Smooth muscle cell (in vitro differentiated cells): ENCODE results near the gene NCAM1. TPM values are rescaled to one million over a fixed set of nuclear protein-coding genes. Genes with fewer than 3 reads are reported as not detected.

ENCODE experiments used
- DNase-seq: peaks from one replicate; lab custom pipeline; 2025; ENCODE audit not compliant: unreplicated experiment; lab: John Stamatoyannopoulos, UW
- H2AFZ ChIP-seq: fragments of 200-600 bp; sonication (generic); 2 replicates; pipeline ENCODE4 v1.6.0; 2016; ENCODE audit warnings: antibody characterized with exemption, low read depth, mild to moderate bottlenecking
- H3F3A ChIP-seq: fragments of 200-600 bp; sonication (generic); 2 replicates; pipeline ENCODE4 v1.6.0; 2017; ENCODE audit warnings: antibody characterized with exemption, low read depth
- H3K27ac ChIP-seq: fragments of 200-600 bp; sonication (generic); 2 replicates; pipeline ENCODE4 v1.5.1; 2016; ENCODE audit warnings: low read depth, mild to moderate bottlenecking
- H3K27me3 ChIP-seq: fragments of 200-600 bp; sonication (generic); 2 replicates; pipeline ENCODE4 v1.6.1; 2016; ENCODE audit warnings: low read depth, mild to moderate bottlenecking
- H3K36me3 ChIP-seq: fragments of 200-600 bp; sonication (generic); 2 replicates; pipeline ENCODE4 v1.5.1; 2016; ENCODE audit warnings: low read depth
- H3K4me1 ChIP-seq: fragments of 200-600 bp; sonication (generic); 2 replicates; pipeline ENCODE4 v1.5.1; 2016; ENCODE audit warnings: low read depth
- H3K4me2 ChIP-seq: fragments of 200-600 bp; sonication (generic); 2 replicates; pipeline ENCODE4 v1.6.0; 2016; ENCODE audit warnings: mild to moderate bottlenecking
- H3K4me3 ChIP-seq: fragments of 200-600 bp; sonication (generic); 2 replicates; pipeline ENCODE4 v1.5.1; 2016; ENCODE audit warnings: mild to moderate bottlenecking
- H3K79me2 ChIP-seq: fragments of 200-600 bp; sonication (generic); 2 replicates; pipeline ENCODE4 v1.6.0; 2016; ENCODE audit warnings: low read depth, mild to moderate bottlenecking
- H3K9ac ChIP-seq: fragments of 200-600 bp; sonication (generic); 2 replicates; pipeline ENCODE4 v1.6.0; 2016; ENCODE audit warnings: low read depth
- H3K9me3 ChIP-seq: fragments of 200-600 bp; sonication (generic); replicated peaks from 2 replicates; pipeline ENCODE4 v1.5.1; 2016; ENCODE audit warnings: low read depth
- H4K20me1 ChIP-seq: fragments of 200-600 bp; sonication (generic); 2 replicates; pipeline ENCODE4 v1.6.0; 2016; ENCODE audit warnings: low read depth
- CTCF ChIP-seq: fragments of 200-600 bp; sonication (generic); IDR thresholded peaks from 2 replicates; pipeline ENCODE4 v1.5.1; 2017; ENCODE audit warnings: borderline replicate concordance, mild to moderate bottlenecking, antibody characterized with exemption; ENCODE audit not compliant: insufficient read depth, poor library complexity, severe bottlenecking
- WGBS: methylation state at CpG from one replicate; pipeline ENCODE4 v1.1.7; 2016; ENCODE audit warnings: low lambda C conversion rate; 5-methylcytosine and 5-hydroxymethylcytosine counted together
- polyA plus RNA-seq: library from polyadenylated mRNA; unstranded; fragments of >200 nt; fragmentation: Nextera tagmentation; extraction: Ambion mirVana; gene quantifications from 2 replicates; pipeline ENCODE4 v1.2.1, GENCODE V29; 2016
- total RNA-seq: library from RNA; depleted of rRNA; stranded (reverse); fragments of >200 nt; gene quantifications from 2 replicates; pipeline ENCODE4 v1.2.3, GENCODE V29; 2014

The NCAM1 gene
- total and polyA plus RNA-seq, 2 experiments from 2014 or later = 8.1 to 12.0 TPM

DNA sequence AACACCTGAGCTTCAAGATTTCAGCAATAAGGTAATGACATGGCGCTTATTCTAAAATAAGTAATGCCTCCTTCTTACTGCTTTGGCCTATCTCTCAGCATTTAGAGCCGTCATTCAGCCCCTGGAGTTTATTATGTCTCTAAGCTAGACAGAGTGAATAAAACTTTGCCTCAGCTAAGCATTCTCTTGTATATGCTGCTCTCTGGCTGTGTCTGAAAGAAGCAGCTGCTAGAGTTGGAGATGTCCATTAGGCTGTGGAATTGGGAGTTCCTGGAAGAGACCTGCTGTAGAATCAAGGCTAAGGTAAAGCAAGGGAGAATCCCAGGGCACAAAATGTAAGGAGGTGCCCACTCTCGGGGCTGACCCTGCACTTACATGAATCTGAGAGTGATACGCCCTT, 317.7 kb downstream of the NCAM1 start:
- no peak overlapping the region for H2AFZ ChIP-seq
- 82% methylated on average over 4 of the region's 4 CpGs for WGBS
- peak; percentile 12 for TF ChIP-seq CTCF

DNA sequence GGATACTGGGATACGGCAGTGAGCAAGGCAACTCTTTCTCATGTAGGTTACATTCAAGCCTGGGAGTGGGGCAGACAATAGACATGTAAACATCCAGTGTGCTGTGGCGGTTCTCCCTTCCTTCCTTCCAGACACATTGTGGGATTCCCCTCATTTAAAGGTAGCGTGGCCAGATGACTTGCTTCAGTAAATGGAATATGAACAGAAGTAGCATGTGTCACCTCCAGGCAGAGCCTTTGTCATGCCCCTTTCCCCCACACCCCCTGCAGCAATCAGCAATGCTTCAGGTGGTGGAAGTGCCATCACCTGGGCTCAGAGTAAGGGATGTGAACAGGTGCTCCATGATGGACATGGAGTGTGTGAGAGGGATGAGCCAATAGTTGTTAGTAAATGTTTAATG, 318.4 kb downstream of the NCAM1 start:
- DNase-seq = no peak
- H3K4me2 ChIP-seq = no peak overlapping the region
- no peak overlapping the region for H2AFZ ChIP-seq
- H3K79me2 ChIP-seq = no peaks in the 10 kb centered on the region
- TF ChIP-seq CTCF = no peak
- no peak overlapping the region for H3K27ac ChIP-seq
- H3K4me1 ChIP-seq = no peaks in the 10 kb centered on the region
- H3K9ac ChIP-seq = no peak overlapping the region
- WGBS = 92% methylated on average over 3 of the region's 3 CpGs
- no peaks in the 10 kb centered on the region for H3F3A ChIP-seq
- no peaks in the 10 kb centered on the region for H3K9me3 ChIP-seq
- no peaks in the 10 kb centered on the region for H4K20me1 ChIP-seq
- no peaks in the 10 kb centered on the region for H3K36me3 ChIP-seq
- H3K27me3 ChIP-seq = no peaks in the 10 kb centered on the region
- H3K4me3 ChIP-seq = no peak overlapping the region

More for the DNA sequence above, 317.7 kb downstream of the NCAM1 start:
- Histone ChIP-seq H3K27ac (no peak overlapping the region), H3K4me1 (no peaks in the 10 kb centered on the region), H3K36me3 (no peaks in the 10 kb centered on the region), H3K9me3 (no peaks in the 10 kb centered on the region), H3K9ac (no peak overlapping the region), H3K4me2 (no peak overlapping the region), H3K4me3 (no peak overlapping the region), H4K20me1 (no peaks in the 10 kb centered on the region), H3K79me2 (no peaks in the 10 kb centered on the region), H3F3A (no peaks in the 10 kb centered on the region), H3K27me3 (no peaks in the 10 kb centered on the region)
- DNase-seq = no peak

DNA sequence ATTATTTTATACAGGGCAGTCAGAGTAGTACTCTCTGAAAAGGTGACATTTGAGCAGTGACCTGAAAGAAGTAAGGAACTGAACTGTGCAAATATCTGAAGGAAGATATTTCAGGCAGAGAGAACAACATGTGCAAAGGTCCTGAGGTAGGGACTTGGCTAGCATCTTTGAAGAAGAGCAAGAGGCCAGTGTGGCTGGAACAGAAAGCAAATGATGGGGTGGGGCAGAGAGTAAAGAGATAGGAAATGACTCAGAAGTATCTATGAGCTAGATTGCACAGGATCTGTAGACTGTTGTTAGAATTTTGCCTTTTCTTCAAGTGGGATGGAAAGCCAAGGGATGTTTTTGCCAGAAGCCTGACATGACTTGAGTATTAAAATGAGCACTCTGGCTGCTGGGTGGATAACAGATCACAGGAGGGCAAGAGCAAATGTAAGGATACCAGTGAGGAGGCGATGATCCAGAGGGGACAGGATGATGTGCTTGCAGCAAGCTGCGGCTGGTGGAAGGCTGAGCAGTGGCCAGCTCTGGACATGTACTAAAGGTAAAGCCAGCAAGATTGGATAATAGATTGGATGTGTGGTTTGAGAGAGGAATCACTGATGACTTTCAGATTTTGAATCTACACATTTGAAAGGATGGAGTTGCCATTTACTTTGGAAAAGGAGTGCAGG, 320.0 kb downstream of the NCAM1 start:
- 93% methylated on average over 2 of the region's 2 CpGs for WGBS
- no peak overlapping the region for H3K27ac ChIP-seq
- no peak for TF ChIP-seq CTCF

GRCh38 chr11:113282898-113283437, 321.7 kb downstream of the NCAM1 start:
- no peak for TF ChIP-seq CTCF
- no peaks in the 10 kb centered on the region for H3K36me3 ChIP-seq

More for the DNA sequence above, 320.0 kb downstream of the NCAM1 start:
- no peak for DNase-seq
- H4K20me1 ChIP-seq = no peaks in the 10 kb centered on the region
- H3K4me3 ChIP-seq = no peak overlapping the region
- H2AFZ ChIP-seq = no peak overlapping the region
- H3K27me3 ChIP-seq = no peaks in the 10 kb centered on the region
- no peaks in the 10 kb centered on the region for H3K9me3 ChIP-seq
- no peaks in the 10 kb centered on the region for H3F3A ChIP-seq
- no peak overlapping the region for H3K4me2 ChIP-seq
- H3K79me2 ChIP-seq = no peaks in the 10 kb centered on the region
- no peaks in the 10 kb centered on the region for H3K36me3 ChIP-seq
- H3K4me1 ChIP-seq = no peaks in the 10 kb centered on the region
- no peak overlapping the region for H3K9ac ChIP-seq

More at GRCh38 chr11:113282898-113283437, 321.7 kb downstream of the NCAM1 start:
- Histone ChIP-seq H4K20me1 (no peaks in the 10 kb centered on the region), H3K9me3 (no peaks in the 10 kb centered on the region), H3K4me1 (peaks cover 3% of the 10 kb centered on the region), H2AFZ (no peak overlapping the region), H3K79me2 (no peaks in the 10 kb centered on the region), H3K27me3 (no peaks in the 10 kb centered on the region), H3F3A (no peaks in the 10 kb centered on the region), H3K9ac (no peak overlapping the region), H3K27ac (no peak overlapping the region), H3K4me3 (no peak overlapping the region), H3K4me2 (no peak overlapping the region)
- DNase-seq = no peak
- WGBS = 84% methylated on average over 3 of the region's 3 CpGs
